Spleen (tissue), 7 donors: ENCODE results near the gene APOC4.

Source experiments
- POLR2A ChIP-seq, 3 donors: fragments of 450-650 bp; IDR thresholded peaks; one replicate each; pipeline ENCODE4 v1.5.1; 2017; ENCODE audit warnings: antibody characterized with exemption in 3 of 3, mild to moderate bottlenecking in 1 of 3
- POLR2AphosphoS5 ChIP-seq, 3 donors: sonication (generic); formaldehyde crosslinking; IDR thresholded peaks; one replicate each; pipeline ENCODE4 v1.5.1; 2017; ENCODE audit warnings: antibody characterized with exemption in 3 of 3
- TF ChIP-seq, protein P1 (sequence below), 11 experiments: fragments of 200-600 bp in 7 of 11; fragments of 450-650 bp in 4 of 11; sonication (generic) in 4 of 11; IDR thresholded peaks in 8 of 11; conservative IDR thresholded peaks in 3 of 11; 1 replicate in 7 of 11; 2 replicates in 4 of 11; pipeline versions ENCODE4 v1.4.0 to v1.8.0; 2016 to 2021; ENCODE audit warnings: antibody characterized with exemption in 11 of 11, inconsistent platforms in 4 of 11, mild to moderate bottlenecking in 1 of 11
- donor health status: DM: no; HTN: no; CAD: no; lungs with moderate emphysema.
- donor health status: DM: no; HTN: no; CAD: no.
- donor health status: DM: no; HTN: no; CAD: no.

DNA sequence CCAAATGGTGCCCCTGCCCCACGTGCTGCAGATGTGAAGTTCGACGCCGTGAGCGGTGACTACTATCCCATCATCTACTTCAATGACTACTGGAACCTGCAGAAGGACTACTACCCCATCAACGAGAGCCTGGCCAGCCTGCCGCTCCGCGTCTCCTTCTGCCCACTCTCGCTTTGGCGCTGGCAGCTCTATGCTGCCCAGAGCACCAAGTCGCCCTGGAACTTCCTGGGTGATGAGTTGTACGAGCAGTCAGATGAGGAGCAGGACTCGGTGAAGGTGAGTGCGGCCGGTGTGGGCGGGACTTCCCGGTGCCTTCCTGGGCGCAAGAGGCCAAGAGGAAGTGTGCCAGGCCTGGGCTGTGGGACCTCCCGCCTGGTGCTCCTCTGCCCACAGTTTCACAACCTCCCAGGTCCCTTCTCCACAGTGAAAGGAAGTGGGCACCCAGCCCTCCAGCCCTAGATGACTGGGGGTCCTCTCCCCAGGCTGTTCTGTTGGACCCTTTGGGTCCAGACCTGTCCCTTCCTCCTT is 45.2 kb downstream of the APOC4 start:
- TF ChIP-seq, protein P1, sequence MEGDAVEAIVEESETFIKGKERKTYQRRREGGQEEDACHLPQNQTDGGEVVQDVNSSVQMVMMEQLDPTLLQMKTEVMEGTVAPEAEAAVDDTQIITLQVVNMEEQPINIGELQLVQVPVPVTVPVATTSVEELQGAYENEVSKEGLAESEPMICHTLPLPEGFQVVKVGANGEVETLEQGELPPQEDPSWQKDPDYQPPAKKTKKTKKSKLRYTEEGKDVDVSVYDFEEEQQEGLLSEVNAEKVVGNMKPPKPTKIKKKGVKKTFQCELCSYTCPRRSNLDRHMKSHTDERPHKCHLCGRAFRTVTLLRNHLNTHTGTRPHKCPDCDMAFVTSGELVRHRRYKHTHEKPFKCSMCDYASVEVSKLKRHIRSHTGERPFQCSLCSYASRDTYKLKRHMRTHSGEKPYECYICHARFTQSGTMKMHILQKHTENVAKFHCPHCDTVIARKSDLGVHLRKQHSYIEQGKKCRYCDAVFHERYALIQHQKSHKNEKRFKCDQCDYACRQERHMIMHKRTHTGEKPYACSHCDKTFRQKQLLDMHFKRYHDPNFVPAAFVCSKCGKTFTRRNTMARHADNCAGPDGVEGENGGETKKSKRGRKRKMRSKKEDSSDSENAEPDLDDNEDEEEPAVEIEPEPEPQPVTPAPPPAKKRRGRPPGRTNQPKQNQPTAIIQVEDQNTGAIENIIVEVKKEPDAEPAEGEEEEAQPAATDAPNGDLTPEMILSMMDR (IDR thresholded peaks at IDR 0.05 in 8 of 11, conservative IDR thresholded peaks at IDR 0.05 in 3 of 11) = no peak
- TF ChIP-seq POLR2A (IDR thresholded peaks at IDR 0.05) (no peak), POLR2AphosphoS5 (IDR thresholded peaks at IDR 0.05) (peak in 1 of 3 donors; percentile 47)
